GM18502 (cell line): Measurements from ENCODE around the gene GRAMD4.
A peak's percentile ranks its signal among the peaks of the same experiment; 100 is the strongest.

Experiments used
- ATAC-seq: cut with Tn5 transposase; IDR thresholded peaks from one replicate; pipeline ENCODE4 v1.9.1; 2021; ENCODE audit warnings: mild to moderate bottlenecking; ENCODE audit not compliant: unreplicated experiment, poor library complexity

The GRAMD4 gene

DNA sequence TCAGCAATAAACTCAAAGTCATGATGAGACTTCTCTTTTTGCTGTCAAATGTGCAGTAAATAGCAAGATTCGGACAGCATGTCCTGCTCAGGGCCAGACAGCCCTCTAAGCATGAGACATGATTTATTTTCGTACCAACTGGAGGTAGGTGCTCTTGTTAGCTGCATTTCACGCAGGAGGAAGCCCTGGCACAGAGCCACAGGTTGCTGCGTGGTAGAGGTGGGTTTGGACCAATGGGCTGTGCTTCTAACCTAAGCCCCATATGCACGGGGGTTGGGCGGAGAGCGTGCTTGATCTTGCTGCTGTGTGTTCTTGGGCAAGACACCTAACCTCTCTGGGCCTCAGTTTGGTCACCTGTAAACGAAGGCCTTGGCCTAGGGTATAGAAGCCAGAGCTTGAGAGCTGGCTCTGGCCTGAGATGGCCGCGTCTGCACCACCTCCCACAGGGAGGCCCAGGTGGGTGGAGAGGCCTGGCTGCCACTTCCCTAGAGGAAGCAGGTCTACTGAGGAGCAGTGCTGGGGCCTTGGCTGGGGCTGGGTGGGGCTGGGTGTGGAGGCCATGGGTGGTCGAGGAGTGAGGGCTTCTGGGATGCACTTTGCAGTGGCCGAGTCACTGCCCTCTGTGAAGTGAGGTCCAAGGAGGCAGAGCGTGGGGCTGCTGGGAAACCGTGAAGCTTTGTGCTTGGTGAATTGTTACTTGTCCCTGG lies 38.5 kb upstream of the GRAMD4 start:
- ATAC-seq = no peak

DNA sequence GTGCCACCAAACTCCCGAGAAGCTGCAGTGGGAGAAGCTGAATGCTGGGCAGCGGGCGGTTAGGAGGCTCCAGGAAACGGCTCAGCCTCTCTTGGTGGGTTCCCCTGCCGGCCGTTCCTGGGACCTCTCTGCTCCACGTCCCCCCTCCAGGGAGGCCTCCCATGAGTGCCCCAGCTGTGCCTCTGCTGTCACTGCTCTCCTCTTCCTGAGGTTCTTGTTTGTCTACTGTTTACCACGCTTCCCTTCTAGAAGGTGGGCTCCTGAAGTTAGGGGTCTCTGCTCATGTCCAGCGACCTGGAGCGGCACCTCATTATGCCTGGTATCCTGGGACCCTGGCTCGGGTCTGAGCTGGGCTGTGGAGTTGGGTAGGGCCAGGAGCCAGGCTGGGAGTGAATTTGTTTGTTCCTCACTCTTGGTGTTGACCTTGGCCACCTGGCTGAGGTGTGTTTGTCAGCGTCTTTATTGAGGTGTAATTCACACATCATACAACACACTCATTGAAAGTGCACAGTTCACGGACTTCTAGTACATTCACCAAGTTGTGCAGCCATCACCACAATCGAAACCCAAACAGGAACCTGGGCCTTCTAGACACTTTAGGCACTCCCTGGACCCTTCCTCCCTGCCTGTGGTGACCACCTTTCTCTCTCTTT lies 37.8 kb upstream of the GRAMD4 start:
- ATAC-seq = no peak

DNA sequence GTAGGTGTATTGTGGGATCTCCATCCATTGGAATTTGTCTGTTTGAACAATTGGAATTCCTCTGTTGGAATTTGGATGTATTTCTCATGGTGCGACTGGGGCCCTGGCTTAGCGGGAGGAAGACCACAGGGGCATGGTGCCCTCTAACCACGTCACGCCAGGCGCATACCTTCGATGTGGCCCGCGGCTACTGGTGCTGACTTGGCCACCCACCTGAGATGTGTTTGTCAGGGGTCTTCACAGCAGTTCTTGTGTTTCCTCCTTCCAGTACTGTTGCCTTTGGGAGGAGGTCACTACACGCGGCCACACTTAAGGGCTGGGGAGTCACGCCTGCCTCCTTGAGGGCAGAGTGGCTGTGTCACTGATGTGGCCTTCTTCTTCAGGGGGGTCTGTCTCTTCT lies 36.6 kb upstream of the GRAMD4 start:
- no peak for ATAC-seq

DNA sequence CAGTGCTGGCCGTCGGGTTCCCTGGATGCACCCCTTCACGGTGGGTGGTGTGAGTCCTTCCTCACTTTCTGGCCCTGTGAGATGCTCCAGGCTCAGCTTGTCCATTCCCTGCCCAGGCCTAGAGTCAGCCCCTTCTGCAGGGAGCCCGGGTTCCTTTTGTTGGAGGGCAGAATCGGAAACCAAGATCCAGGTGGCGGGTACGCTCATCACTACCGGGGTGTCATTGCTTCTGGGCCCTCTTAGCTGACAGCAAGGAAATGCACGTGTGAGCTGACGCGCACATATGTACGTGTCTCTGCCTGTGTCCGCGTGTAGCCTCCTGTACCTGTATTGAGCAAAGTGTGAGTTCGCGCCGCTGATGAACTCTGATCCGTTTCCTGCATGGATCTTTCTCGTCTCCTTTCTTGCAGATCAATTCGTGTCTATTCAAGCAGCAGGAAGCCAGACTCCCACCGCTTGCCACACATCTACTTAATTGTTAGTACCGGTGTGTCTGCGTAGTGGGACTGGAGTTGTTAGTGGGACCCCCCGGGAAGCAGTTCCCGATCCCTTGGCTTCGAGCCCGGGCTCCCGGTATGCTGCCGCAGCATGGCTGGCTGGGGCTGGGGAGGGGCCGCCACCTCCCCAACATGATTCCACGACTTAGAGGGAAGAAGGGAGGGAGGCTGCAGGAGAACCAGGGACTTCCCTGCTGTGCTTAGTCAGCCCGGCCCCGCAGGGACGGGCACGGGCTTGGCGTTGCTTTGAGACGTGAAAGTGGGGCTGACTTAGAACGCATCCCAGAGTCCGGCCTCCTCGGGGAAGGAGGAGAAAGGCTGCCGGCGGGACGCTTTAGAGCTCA lies 35.9 kb upstream of the GRAMD4 start:
- no peak for ATAC-seq

DNA sequence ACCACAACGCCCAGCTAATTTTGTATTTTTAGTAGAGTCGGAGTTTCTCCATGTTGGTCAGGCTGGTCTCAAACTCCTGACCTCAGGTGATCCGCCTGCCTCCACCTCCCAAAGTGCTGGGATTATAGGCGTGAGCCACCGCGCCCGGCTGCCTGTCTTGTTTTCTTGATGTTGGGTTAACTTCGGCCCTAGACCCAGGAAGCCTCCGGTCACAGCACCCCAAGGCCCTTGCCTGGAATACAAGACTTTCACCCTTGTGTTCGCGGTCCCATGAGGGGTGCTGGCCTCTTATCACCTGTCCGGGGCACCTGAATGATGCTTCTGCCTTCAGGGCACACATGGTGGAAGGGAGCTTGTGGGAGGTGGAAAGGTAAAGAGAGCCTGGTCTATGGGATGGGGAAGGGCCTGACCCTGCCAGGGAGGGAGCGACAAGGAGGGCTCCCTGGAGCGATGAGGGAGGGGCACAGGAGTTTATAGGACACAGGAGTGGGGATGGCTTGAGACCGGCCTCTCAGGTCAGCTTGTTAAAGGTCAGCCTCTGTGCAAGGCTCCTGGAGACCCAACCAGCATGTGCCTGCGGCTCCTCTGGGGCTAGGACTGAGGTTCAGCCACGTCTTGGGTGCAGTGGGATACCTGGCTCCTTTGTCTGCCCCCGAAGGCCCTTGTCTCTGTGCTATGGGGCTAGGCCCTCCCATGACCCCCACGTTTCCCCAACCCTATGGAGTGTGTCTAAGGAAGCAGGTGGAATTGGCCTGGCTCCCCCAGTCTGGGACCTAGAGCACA lies 34.7 kb upstream of the GRAMD4 start:
- no peak for ATAC-seq

DNA sequence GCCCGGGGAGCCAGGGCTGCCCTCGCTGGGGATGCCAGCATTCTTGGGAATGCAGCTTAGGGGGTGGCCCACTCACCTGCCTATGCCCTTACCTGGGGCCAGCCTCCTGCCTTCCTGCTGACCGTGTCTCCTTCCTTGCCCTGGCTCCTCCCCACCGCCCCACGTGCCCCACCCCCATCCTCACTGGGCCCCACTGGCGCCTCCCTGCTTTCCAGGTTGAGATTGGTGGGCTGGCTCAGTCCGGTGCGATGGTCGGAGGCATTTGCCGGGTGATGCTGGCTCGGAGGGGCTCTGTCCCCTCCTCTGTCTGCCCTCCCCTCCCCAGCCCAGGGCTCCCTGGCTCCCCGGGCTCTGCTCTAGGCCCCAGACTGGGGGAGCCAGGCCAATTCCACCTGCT lies 34.1 kb upstream of the GRAMD4 start:
- no peak for ATAC-seq

DNA sequence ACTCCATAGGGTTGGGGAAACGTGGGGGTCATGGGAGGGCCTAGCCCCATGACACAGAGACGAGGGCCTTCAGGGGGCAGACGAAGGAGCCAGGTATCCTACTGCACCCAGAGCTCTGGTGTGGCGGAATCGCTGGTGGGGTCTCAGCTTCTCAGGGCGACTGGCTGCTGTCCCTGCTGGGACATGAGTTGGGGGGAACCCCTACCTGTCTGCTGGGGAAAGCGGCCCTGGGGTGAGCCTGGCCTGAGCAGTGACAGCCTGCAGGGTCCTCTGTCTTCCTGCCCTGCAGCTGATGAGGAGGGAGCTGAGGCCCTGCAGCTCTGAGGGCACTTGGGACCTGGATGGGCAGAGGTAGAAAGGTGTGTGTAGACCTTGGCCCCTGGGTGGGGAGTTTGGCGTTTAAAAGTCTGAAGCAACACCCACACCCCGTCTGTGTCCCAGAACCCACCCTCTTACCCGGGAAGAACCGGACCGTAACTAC lies 33.6 kb upstream of the GRAMD4 start:
- no peak for ATAC-seq

DNA sequence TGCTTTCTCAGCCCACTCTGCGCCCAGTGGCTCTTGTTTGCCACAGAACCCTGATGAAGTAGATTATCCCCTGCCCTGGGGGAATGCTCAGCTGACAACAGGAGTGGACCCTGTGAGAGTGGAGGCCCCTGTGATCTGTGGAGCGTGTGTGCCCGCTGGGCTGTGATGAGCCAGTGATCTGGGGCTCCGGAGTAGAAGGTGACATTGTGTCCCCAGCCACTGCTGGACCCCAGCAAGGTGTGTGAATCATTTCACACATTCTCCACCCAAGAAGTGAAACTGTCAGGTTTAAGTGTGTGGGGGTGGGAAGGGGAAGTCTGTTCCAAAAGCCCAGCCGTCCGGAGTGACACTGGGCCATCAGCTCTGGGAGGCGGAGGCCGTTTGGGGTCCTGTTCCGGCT lies 33.1 kb upstream of the GRAMD4 start:
- ATAC-seq = peak; percentile 73

DNA sequence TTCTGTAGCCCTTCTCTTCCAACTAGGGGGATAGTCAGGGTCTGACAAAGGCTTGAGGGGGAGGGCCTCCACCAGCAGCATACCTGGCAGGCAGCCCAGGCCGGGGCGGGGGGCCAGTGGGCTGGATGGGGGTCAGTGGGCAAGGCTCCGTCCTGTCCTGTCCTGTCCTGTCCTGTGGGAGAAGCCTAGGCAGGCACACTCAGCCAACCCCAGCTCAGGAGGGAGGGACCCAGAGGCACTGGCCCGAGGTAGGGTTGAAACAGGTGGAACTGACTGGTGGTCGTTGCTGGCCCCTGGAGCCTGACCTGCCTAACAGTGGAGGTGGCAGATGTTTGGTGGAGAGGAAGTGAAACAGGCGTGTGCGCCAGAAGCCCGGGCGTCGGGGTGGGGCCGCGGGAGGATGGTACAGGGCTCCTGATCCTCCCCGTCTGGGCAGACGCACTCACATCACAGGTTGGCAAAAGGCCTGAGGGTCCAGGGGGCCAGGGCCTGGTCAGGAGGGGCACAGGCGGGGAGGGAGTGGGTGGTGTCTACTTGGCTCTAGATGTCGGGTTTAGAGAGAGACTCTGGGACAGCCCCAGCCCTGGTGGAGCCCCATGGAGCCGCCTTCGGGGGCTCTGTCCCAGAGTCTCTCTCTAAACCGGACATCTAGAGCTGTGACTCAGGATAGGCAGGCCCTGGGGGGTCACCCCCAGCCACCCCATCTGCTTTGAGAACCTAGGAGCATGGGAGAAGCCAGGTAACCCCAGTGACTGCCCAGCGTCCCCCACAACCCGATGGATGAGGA lies 32.5 kb upstream of the GRAMD4 start:
- peak; percentile 62 for ATAC-seq

DNA sequence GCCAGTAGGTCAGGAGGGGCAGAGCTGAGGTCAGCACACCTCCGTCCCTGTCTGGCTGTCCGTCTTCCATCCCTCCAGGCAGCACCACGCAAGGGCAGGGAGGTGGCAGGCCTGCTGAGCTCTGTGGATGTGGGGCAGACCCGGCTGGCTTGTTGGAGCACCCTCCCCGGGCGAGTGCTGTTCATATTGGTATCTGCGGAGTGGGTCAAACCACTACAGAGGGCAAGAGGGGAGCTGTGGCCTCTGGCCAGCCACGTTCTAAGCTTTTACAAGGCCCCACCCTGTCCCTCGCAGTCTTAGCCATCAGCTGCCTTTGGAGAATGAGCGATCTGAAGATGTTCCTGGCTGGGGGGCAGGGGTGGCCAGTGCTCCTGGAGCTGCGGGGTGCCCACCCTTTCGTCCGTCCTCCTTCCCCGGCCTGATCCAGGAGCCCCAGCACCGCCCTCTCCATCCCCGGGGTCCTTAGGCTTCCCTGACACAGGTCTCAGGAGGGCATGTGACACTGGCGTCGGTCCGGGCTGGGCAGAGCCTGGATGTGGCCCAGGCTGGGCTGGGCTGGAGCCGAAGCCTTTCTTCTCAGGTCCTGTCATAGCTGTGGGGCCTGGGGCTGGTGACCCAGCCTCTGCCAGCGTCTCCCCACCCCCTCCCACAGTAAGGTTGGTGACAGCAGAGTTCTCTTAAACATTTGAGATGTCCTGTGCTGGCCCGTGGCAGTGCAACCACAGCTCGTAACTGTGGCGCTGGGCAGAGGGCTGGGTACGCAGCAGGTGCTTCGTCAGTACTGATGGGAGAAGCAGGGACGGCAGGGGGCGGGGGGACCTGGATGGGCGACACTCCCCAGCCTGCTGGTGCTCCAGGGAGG lies 31.7 kb upstream of the GRAMD4 start:
- ATAC-seq = no peak

DNA sequence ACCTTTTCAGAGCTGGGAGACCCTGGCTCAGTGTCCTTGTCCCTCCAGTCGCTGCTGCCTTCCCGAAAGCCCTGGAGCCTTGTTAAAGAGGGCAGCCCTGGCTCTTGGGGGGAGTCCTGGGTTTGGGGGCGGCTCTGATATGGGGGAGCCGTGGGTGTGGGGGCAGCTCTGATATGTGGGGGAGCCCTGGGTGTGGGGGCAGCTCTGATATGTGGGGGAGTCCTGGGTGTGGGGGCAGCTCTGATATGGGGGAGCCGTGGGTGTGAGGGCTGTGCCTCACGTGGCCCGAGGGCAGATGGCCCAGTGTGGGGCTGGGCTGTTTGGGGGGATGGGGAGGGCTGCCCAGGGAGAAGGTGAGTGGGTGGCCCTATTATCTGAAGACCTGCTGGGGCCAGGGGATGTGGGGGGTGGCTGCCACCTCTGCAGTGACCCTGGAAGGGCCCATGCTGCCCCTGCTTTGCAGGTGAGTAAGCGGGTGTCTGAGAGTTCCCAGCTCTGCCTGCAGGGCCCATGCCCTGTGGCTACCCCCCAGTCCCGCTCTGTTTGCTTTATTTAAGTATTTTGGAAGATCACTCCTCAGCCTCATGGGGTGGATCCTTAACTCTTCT lies 30.9 kb upstream of the GRAMD4 start:
- ATAC-seq = no peak

DNA sequence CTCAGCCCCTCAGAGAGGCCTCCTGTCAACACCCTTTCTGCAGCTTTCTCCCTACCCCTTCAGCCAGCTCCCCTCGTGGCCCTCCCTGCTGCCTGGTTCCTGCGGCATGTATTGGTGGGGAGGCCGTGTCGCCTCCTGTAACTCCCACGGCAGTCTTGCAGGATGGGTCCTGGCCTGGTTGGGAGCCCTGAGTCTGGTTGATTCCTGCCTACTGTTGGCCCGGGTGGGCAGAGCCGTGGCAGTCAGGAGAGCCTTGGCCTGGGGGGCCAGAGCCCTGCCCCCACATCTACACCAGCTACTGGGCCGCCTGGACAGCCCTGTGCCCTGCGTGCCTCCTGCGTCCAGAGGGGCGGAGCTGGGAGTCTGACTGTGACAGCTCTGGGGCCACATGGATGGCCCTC lies 30.3 kb upstream of the GRAMD4 start:
- no peak for ATAC-seq

DNA sequence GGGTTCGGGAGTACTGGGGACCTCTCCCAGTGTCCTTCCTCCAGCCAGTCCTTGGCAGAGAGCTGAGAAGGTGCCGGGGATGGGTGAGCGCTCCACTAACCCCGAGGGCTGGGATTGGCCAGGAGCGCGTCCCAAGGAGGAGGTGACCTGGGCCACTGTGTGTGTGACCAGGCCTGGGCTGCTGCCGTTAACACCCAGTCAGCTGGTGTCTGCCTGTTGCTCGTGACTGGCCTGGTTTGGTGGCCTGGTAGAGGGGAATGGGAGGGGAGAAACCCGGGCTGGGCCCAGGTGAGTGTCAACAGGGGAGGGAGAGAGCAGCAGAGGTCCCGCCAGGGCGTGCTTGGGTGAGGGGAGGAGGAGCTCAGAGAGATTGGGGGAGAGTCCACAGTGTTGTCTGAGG lies 29.9 kb upstream of the GRAMD4 start:
- no peak for ATAC-seq

DNA sequence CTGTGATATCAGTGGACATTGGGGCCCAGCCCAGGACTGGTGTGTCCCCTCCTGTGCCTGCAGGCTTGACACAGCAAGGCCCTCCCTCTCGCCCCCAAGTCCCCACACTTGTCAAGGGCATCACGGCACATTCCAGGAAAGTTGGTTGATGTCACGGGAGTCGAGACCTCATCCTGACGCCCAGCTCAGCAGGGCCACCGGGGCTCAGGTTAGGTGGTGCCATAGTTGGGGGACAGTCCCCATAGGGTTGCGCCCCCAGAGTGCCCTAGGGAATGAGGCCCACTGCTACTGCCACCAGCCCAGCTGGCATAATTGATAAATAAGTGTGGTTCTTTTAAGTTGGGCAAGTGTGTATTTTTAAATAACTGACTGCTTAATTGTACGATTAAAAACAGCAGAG lies 28.3 kb upstream of the GRAMD4 start:
- no peak for ATAC-seq

DNA sequence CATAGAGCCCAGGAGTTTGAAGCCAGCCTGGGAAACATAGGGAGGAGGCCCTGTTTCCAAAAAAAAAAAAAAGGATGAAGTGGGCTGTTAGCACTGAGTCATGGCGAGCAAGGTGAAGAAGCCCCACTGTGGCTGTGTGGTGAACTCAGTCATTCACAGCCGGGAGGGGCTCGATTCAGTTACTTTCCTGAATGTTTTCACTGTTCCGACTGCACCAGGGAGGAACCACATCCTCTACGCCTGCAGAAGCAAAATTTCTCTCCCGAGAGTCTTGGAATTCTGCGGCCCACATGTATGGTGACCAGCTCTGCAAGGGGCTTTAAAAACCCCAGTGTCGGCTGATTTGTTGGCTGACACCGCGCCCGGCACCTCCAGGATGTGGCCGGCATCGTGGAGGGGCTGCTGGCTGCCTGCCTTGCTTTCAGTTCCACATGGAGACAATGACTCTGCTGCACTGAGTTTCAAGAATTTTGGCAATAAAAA lies 27.8 kb upstream of the GRAMD4 start:
- ATAC-seq = peak; percentile 61

DNA sequence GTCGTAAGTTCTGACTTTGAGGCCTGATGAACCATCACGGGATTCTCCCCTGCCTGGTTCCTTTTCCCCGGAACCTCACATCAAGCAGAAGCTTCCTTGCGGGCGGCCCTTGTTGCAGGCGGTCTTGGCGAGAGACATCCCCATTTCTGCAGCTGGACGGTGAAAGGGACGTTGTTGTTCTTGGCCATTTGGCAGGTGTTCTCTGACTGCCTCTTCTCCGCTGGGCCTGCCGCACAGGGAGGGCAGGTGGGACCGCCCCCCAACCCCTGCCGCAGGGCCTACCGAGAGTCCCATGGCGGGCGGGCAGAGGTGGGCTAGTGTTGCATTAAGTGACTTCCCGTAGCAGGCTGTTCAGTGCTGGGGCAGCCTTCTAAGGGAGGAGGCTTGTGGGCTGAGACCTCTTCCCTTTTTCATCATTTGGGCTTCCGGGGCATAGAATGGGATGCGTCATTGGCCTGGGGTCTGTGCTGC lies 26.9 kb upstream of the GRAMD4 start:
- peak; percentile 44 for ATAC-seq

DNA sequence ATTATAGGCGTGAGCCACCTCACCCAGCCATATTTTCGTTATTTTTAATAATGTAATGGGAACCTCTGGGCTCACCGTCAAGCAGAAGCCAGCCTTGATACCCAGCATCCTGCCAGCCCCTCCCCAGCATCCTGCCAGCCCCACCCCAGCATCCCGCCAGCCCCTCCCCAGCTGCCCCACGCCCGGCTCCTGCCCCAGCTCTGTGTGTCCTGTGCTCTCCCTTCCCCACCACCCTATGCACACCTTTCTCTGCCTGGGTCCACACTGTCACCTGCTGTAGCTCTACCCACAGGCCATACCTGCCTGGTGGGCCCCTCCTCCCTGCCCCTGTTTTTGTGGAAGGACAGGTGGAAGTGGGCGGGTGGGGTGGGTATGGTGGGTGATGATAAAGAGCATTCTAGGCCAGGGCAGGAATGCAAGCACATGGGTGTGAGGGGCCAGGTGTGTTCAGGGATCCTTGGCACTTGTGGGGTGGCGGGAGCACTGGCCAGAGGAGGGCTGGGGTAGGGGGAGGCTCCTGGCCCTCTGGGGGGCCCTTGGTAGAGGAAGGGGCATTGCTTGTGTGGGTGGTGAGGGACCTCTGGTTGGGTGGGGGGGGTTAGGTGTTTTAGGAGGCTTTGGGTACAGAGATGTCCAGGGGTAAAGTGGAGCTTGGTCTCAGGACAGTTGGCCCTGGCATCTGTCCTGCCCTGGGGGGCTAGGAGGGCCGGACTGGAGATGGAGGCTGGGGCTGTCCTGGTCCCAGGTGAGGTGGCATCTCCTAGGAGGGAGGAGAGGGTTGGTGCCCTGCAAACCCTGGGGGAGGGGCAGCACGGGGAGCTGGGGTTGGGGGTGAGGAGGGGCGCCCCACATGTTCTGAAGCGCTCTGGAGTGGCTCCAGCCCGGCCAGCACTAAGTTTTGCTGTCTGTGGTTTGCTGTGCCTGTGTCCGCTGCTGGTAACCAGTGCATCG lies 25.9 kb upstream of the GRAMD4 start:
- no peak for ATAC-seq
